H9 (cell line): Measurements from ENCODE around the gene ZNF628. TPM values are rescaled to one million over a fixed set of nuclear protein-coding genes. Genes with fewer than 3 reads are reported as not detected.

Experiments used
- DNase-seq: peaks from one replicate; pipeline ENCODE4 v3.0.0-alpha.2; 2017
- H2AFZ ChIP-seq: one replicate; pipeline ENCODE4 v1.6.1; 2013; ENCODE audit warnings: mild to moderate bottlenecking, low read length, control low read depth, moderate library complexity
- H2AK5ac ChIP-seq: 2 replicates; pipeline ENCODE4 v1.6.1; 2013; ENCODE audit warnings: low read length, control low read depth, mixed read lengths; ENCODE audit not compliant: insufficient read length
- H2BK120ac ChIP-seq: one replicate; pipeline ENCODE4 v1.6.1; 2013; ENCODE audit warnings: low read depth, mild to moderate bottlenecking, low read length, control low read depth, inconsistent platforms; ENCODE audit not compliant: poor library complexity, severe bottlenecking
- H2BK12ac ChIP-seq: 2 replicates; pipeline ENCODE4 v1.6.1; 2013; ENCODE audit warnings: low read length, control low read depth, mixed read lengths, low read depth; ENCODE audit not compliant: insufficient read length
- H2BK15ac ChIP-seq: 2 replicates; pipeline ENCODE4 v1.6.1; 2013; ENCODE audit warnings: low read depth, low read length, control low read depth
- H2BK20ac ChIP-seq: one replicate; pipeline ENCODE4 v1.6.1; 2013; ENCODE audit warnings: low read depth, mild to moderate bottlenecking, low read length, control low read depth, inconsistent platforms; ENCODE audit not compliant: poor library complexity, severe bottlenecking
- H2BK5ac ChIP-seq: 2 replicates; pipeline ENCODE4 v1.6.1; 2013; ENCODE audit warnings: low read length, control low read depth, mixed read lengths; ENCODE audit not compliant: insufficient read length
- H3K14ac ChIP-seq: 2 replicates; pipeline ENCODE4 v1.6.1; 2013; ENCODE audit warnings: low read length, control low read depth; ENCODE audit not compliant: insufficient read depth
- H3K18ac ChIP-seq: 2 replicates; pipeline ENCODE4 v1.6.1; 2013; ENCODE audit warnings: low read depth, mild to moderate bottlenecking, mixed read lengths, low read length, control low read depth; ENCODE audit not compliant: insufficient read length
- H3K23ac ChIP-seq: 2 replicates; pipeline ENCODE4 v1.6.1; 2013; ENCODE audit warnings: low read length, control low read depth, mixed read lengths, low read depth; ENCODE audit not compliant: insufficient read length
- H3K23me2 ChIP-seq: 2 replicates; pipeline ENCODE4 v1.6.1; 2013; ENCODE audit warnings: low read depth, mild to moderate bottlenecking, mixed read lengths, low read length, control low read depth; ENCODE audit not compliant: insufficient read length, poor library complexity, severe bottlenecking
- H3K27ac ChIP-seq: 2 replicates; pipeline ENCODE4 v1.5.1; 2013; ENCODE audit warnings: low read length, control low read depth, mixed read lengths, low read depth; ENCODE audit not compliant: insufficient read length
- H3K27me3 ChIP-seq: 2 replicates; pipeline ENCODE4 v1.6.1; 2013; ENCODE audit warnings: low read length, control low read depth, inconsistent platforms; ENCODE audit not compliant: insufficient read depth
- H3K4ac ChIP-seq: 2 replicates; pipeline ENCODE4 v1.6.1; 2013; ENCODE audit warnings: low read depth, mild to moderate bottlenecking, control low read depth, inconsistent platforms, low read length, moderate library complexity
- H3K4me1 ChIP-seq: 2 replicates; pipeline ENCODE4 v1.6.1; 2013; ENCODE audit warnings: low read length, control low read depth, inconsistent platforms; ENCODE audit not compliant: insufficient read depth
- H3K4me2 ChIP-seq: 2 replicates; pipeline ENCODE4 v1.6.1; 2013; ENCODE audit warnings: low read length, control low read depth, mixed read lengths; ENCODE audit not compliant: insufficient read length, insufficient read depth
- H3K56ac ChIP-seq: 2 replicates; pipeline ENCODE4 v1.6.1; 2013; ENCODE audit warnings: low read depth, mild to moderate bottlenecking, mixed read lengths, low read length, control low read depth; ENCODE audit not compliant: insufficient read length
- H3K79me1 ChIP-seq: 2 replicates; pipeline ENCODE4 v1.6.1; 2013; ENCODE audit warnings: low read depth, mild to moderate bottlenecking, moderate library complexity, low read length, control low read depth, inconsistent platforms; ENCODE audit not compliant: insufficient read depth, poor library complexity, severe bottlenecking
- H3K79me2 ChIP-seq: 2 replicates; pipeline ENCODE4 v1.6.1; 2013; ENCODE audit warnings: low read length, control low read depth, inconsistent platforms; ENCODE audit not compliant: insufficient read depth
- H3K9ac ChIP-seq: 2 replicates; pipeline ENCODE4 v1.6.1; 2013; ENCODE audit warnings: low read length, control low read depth, mixed read lengths; ENCODE audit not compliant: insufficient read length; ENCODE audit errors: extremely low read depth
- H3K9me3 ChIP-seq: one replicate; pipeline ENCODE4 v1.6.1; 2013; ENCODE audit warnings: low read depth, low read length, inconsistent platforms; ENCODE audit not compliant: control insufficient read depth
- H3T11ph ChIP-seq: one replicate; pipeline ENCODE4 v1.6.1; 2013; ENCODE audit warnings: mild to moderate bottlenecking, low read length, control low read depth, inconsistent platforms
- H4K20me1 ChIP-seq: one replicate; pipeline ENCODE4 v1.6.1; 2013; ENCODE audit not compliant: control insufficient read depth, insufficient read length, insufficient read depth
- H4K5ac ChIP-seq: 2 replicates; pipeline ENCODE4 v1.6.1; 2013; ENCODE audit warnings: low read depth, mild to moderate bottlenecking, mixed read lengths, low read length, control low read depth; ENCODE audit not compliant: insufficient read length
- H4K8ac ChIP-seq: replicated peaks from 2 replicates; pipeline ENCODE4 v1.6.1; 2013; ENCODE audit warnings: low read length, control low read depth, mixed read lengths, low read depth; ENCODE audit not compliant: insufficient read length
- H4K91ac ChIP-seq: 2 replicates; pipeline ENCODE4 v1.6.1; 2013; ENCODE audit warnings: low read depth, mild to moderate bottlenecking, moderate library complexity, mixed read lengths, low read length, control low read depth; ENCODE audit not compliant: insufficient read length
- H3K27ac Mint-ChIP-seq, 3 experiments: 2 replicates in 2 of 3; 3 replicates in 1 of 3; pipeline ENCODE4 v1.8.0; 2020 to 2021; ENCODE audit warnings: mixed read lengths in 3 of 3, mild to moderate bottlenecking in 1 of 3, moderate library complexity in 1 of 3
- H3K27me3 Mint-ChIP-seq: 2 replicates; pipeline ENCODE4 v1.8.0; 2021; ENCODE audit warnings: low read depth, mild to moderate bottlenecking, moderate library complexity, mixed read lengths
- H3K36me3 Mint-ChIP-seq, 3 experiments: 2 replicates in 2 of 3; 3 replicates in 1 of 3; pipeline ENCODE4 v1.8.0; 2020 to 2021; ENCODE audit warnings: low read depth in 3 of 3, mixed read lengths in 3 of 3; ENCODE audit not compliant: insufficient read depth in 1 of 3
- H3K4me1 Mint-ChIP-seq, 2 experiments: 2 replicates each; pipeline ENCODE4 v1.8.0; 2020; ENCODE audit warnings: mixed read lengths in 2 of 2
- H3K4me3 Mint-ChIP-seq, 2 experiments: 2 replicates in 1 of 2; 3 replicates in 1 of 2; pipeline ENCODE4 v1.8.0; 2020 to 2021; ENCODE audit warnings: mild to moderate bottlenecking in 2 of 2, mixed read lengths in 2 of 2, moderate library complexity in 1 of 2
- H3K9me3 Mint-ChIP-seq, 2 experiments: 2 replicates in 1 of 2; 3 replicates in 1 of 2; pipeline ENCODE4 v1.8.0; 2020; ENCODE audit warnings: mild to moderate bottlenecking in 2 of 2, mixed read lengths in 2 of 2, moderate library complexity in 1 of 2
- WGBS: extraction: QIAGEN DNeasy Blood & Tissue Kit; methylation state at CpG from one replicate; pipeline ENCODE4 v1.1.7; 2013; ENCODE audit warnings: missing lambda C conversion rate, low lambda C conversion rate, mixed read lengths; ENCODE audit not compliant: insufficient read length; ENCODE audit errors: extremely low coverage; 5-methylcytosine and 5-hydroxymethylcytosine counted together
- total RNA-seq: library from RNA; stranded (reverse); gene quantifications from 2 replicates; pipeline ENCODE4 v1.2.1, GENCODE V29; 2021
- TF ChIP-seq, protein P1 (sequence below): fragments of 200-600 bp; sonication (generic); conservative IDR thresholded peaks from 3 replicates; pipeline ENCODE4 v1.8.0; 2021; ENCODE audit warnings: antibody characterized with exemption, mild to moderate bottlenecking

The ZNF628 gene
- total RNA-seq, 1 experiment from 2014 or later = 16.6 TPM

DNA sequence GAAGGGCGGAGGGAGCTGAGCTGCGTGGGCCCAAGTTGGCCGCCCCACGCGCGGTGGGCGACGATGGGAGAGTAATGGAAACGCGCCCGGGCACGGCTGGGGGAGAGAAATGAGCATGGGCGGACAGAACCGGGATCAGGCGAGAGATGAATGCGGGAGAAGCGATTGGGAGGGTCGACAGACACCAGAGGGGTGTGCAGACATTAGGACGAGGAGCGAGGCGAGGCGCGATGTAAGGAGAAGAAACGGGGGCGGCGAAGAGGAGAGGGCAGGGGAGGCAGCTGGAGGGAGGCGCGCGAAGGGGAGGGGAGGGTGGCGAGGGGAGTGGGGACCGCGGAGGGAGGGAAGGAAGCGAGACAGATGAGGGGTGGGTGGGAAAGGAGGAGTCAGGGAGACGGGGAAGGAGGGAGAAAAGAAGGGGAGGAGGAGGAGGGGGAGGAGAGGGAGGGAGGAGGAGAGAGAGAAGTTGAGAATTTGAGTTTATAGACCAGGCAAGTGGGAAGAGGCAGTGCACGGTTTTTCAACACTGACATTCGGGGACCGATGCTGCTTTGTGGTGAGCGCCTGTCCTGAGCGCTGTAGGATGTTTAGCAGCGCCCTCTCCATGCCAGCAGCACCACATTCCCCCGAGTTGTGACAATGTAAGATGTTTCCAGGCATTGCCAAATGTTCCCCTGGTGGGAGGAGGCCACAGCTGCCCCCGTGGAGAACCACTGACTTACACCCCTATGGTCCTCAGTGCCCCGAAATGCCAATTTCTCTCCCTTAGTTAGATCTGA is 33.2 kb upstream of the ZNF628 start, which contains the start of gene SHISA7:
SHISA7 (minus strand) TSS at position 256 of the 779 bp plus-strand sequence. CDS start 437 bp downstream, outside the sequence.
- no peaks in the 10 kb centered on the region for H3K79me2 ChIP-seq
- 0 out of 2 replicates have a peak, but pooled peaks cover 2% of the 10 kb centered on the region for H3K4me1 ChIP-seq
- peak within 1 kb of the TSS; percentile 69 for H3K4me2 ChIP-seq
- H3K9ac ChIP-seq = no peak within 1 kb of the TSS
- H4K8ac ChIP-seq = no peak within 1 kb of the TSS
- H2AFZ ChIP-seq = no peak within 1 kb of the TSS
- WGBS = no CpG with 5 or more reads among the region's 43 CpGs
- no peak within 1 kb of the TSS for H3K4ac ChIP-seq
- no peak within 1 kb of the TSS for H3K18ac ChIP-seq
- H3K79me1 ChIP-seq = no peaks in the 10 kb centered on the region
- no peak within 1 kb of the TSS for H3K14ac ChIP-seq
- no peak within 1 kb of the TSS for H4K5ac ChIP-seq
- no peak within 1 kb of the TSS for H4K91ac ChIP-seq
- H2BK12ac ChIP-seq = no peak within 1 kb of the TSS
- no peak within 1 kb of the TSS for H3K56ac ChIP-seq
- peak within 1 kb of the TSS in 1 of 3 experiments; percentile 13; a peak in 1 of 7 replicates for H3K27ac Mint-ChIP-seq
- H3K27ac ChIP-seq = no peak within 1 kb of the TSS
- no peaks in the 10 kb centered on the region for H3K9me3 ChIP-seq
- H3T11ph ChIP-seq = no peak within 1 kb of the TSS
- no peak within 1 kb of the TSS for H2BK120ac ChIP-seq
- H3K23ac ChIP-seq = no peak within 1 kb of the TSS
- no peak for DNase-seq
- H4K20me1 ChIP-seq = no peaks in the 10 kb centered on the region
- no peak within 1 kb of the TSS for H2BK15ac ChIP-seq
- H2BK20ac ChIP-seq = no peak within 1 kb of the TSS
- H3K36me3 Mint-ChIP-seq = no peaks in the 10 kb centered on the region; a peak in 1 of 7 replicates
- no peak within 1 kb of the TSS for H2AK5ac ChIP-seq
- peaks cover 13 to 28% of the 10 kb centered on the region in 2 experiments for H3K4me1 Mint-ChIP-seq
- peaks cover 40% of the 10 kb centered on the region for H3K27me3 Mint-ChIP-seq
- no peak within 1 kb of the TSS for H2BK5ac ChIP-seq
- peak within 1 kb of the TSS; percentile 49 to 89 for H3K4me3 Mint-ChIP-seq
- H3K27me3 ChIP-seq = peaks cover 48% of the 10 kb centered on the region
- peaks cover 21% of the 10 kb centered on the region for H3K23me2 ChIP-seq
- TF ChIP-seq, protein P1, sequence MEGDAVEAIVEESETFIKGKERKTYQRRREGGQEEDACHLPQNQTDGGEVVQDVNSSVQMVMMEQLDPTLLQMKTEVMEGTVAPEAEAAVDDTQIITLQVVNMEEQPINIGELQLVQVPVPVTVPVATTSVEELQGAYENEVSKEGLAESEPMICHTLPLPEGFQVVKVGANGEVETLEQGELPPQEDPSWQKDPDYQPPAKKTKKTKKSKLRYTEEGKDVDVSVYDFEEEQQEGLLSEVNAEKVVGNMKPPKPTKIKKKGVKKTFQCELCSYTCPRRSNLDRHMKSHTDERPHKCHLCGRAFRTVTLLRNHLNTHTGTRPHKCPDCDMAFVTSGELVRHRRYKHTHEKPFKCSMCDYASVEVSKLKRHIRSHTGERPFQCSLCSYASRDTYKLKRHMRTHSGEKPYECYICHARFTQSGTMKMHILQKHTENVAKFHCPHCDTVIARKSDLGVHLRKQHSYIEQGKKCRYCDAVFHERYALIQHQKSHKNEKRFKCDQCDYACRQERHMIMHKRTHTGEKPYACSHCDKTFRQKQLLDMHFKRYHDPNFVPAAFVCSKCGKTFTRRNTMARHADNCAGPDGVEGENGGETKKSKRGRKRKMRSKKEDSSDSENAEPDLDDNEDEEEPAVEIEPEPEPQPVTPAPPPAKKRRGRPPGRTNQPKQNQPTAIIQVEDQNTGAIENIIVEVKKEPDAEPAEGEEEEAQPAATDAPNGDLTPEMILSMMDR = no peak
- H3K9me3 Mint-ChIP-seq = peaks cover 0 to 5% of the 10 kb centered on the region in 2 experiments; a peak in 3 of 5 replicates
